Mucosa of stomach (tissue), 1 donor: ENCODE measurements around the gene LBX2.
"Not testable (repeated sequence)": the region's sequence is repeated elsewhere in the genome, so short reads cannot be mapped to it uniquely, and the experiment has no call there.

Experiments used
- H3K27me3 ChIP-seq: one replicate; pipeline ENCODE4 v1.7.0; 2013; ENCODE audit warnings: mild to moderate bottlenecking, low read length; ENCODE audit not compliant: control insufficient read depth, insufficient read depth
- H3K36me3 ChIP-seq: one replicate; pipeline ENCODE4 v1.7.0; 2013; ENCODE audit warnings: low read length; ENCODE audit not compliant: control insufficient read depth, insufficient read depth
- H3K4me1 ChIP-seq: one replicate; pipeline ENCODE4 v1.7.0; 2013; ENCODE audit warnings: mild to moderate bottlenecking, low read length; ENCODE audit not compliant: control insufficient read depth, insufficient read depth
- H3K4me3 ChIP-seq: one replicate; pipeline ENCODE4 v1.7.0; 2013; ENCODE audit warnings: low read length
- H3K9ac ChIP-seq: one replicate; pipeline ENCODE4 v1.7.0; 2013; ENCODE audit warnings: mild to moderate bottlenecking, low read length, moderate library complexity
- H3K9me3 ChIP-seq: one replicate; pipeline ENCODE4 v1.7.0; 2013; ENCODE audit warnings: mild to moderate bottlenecking, low read length, moderate library complexity; ENCODE audit not compliant: control insufficient read depth
- donor health status: Pancreatic carcinoma.

LBX2 gene

GRCh38 chr2:74462054-74462785 lies 37.2 kb downstream of the LBX2 start:
- no peak overlapping the region for H3K9ac ChIP-seq
- H3K36me3 ChIP-seq: no peaks in the 10 kb centered on the region
- H3K4me1 ChIP-seq: peaks cover 25% of the 10 kb centered on the region
- no peaks in the 10 kb centered on the region for H3K27me3 ChIP-seq
- H3K4me3 ChIP-seq: no peak overlapping the region
- no peaks in the 10 kb centered on the region for H3K9me3 ChIP-seq

GRCh38 chr2:74461187-74462053 lies 38.0 kb downstream of the LBX2 start:
- H3K36me3 ChIP-seq: no peaks in the 10 kb centered on the region
- no peaks in the 10 kb centered on the region for H3K27me3 ChIP-seq
- no peak overlapping the region for H3K4me3 ChIP-seq
- H3K4me1 ChIP-seq: peaks cover 32% of the 10 kb centered on the region
- no peaks in the 10 kb centered on the region for H3K9me3 ChIP-seq
- H3K9ac ChIP-seq: no peak overlapping the region

- not testable (repeated sequence) for H3K27me3 ChIP-seq, H3K36me3 ChIP-seq, H3K9ac ChIP-seq, H3K4me3 ChIP-seq, H3K9me3 ChIP-seq
- H3K4me1 ChIP-seq: peaks cover 41% of the 10 kb centered on the region
Measured at GRCh38 chr2:74460187-74460586, 39.2 kb downstream of the LBX2 start.

GRCh38 chr2:74459503-74460118 lies 39.8 kb downstream of the LBX2 start:
- not testable (repeated sequence) for H3K9ac ChIP-seq, H3K36me3 ChIP-seq, H3K9me3 ChIP-seq, H3K27me3 ChIP-seq, H3K4me3 ChIP-seq
- peaks cover 41% of the 10 kb centered on the region for H3K4me1 ChIP-seq

GRCh38 chr2:74458938-74459363 lies 40.5 kb downstream of the LBX2 start:
- H3K4me1 ChIP-seq: peaks cover 35% of the 10 kb centered on the region

GRCh38 chr2:74458132-74458937 lies 41.1 kb downstream of the LBX2 start, which contains the start of gene WBP1:
Gene WBP1 (plus strand): TSS chr2:74458438. CDS start chr2:74458603, 165 bp downstream.
- Histone ChIP-seq H3K4me1 (peaks cover 34% of the 10 kb centered on the region), H3K4me3 (peak within 1 kb of the TSS; percentile 86), H3K9ac (peak within 1 kb of the TSS; percentile 92), H3K36me3 (no peaks in the 10 kb centered on the region), H3K9me3 (no peaks in the 10 kb centered on the region), H3K27me3 (no peaks in the 10 kb centered on the region)

More at GRCh38 chr2:74458938-74459363, 40.5 kb downstream of the LBX2 start:
- peak overlapping the region; percentile 44 for H3K4me3 ChIP-seq
- no peaks in the 10 kb centered on the region for H3K36me3 ChIP-seq
- H3K9ac ChIP-seq: peak overlapping the region; percentile 81
- no peaks in the 10 kb centered on the region for H3K9me3 ChIP-seq
- H3K27me3 ChIP-seq: no peaks in the 10 kb centered on the region

GRCh38 chr2:74457549-74458131 lies 41.8 kb downstream of the LBX2 start:
- peak overlapping the region; percentile 86 for H3K4me3 ChIP-seq

GRCh38 chr2:74457129-74457548 lies 42.3 kb downstream of the LBX2 start:
- Histone ChIP-seq H3K9ac (peak overlapping the region; percentile 92), H3K27me3 (no peaks in the 10 kb centered on the region), H3K4me1 (peaks cover 27% of the 10 kb centered on the region), H3K9me3 (no peaks in the 10 kb centered on the region), H3K4me3 (peak overlapping the region; percentile 2), H3K36me3 (no peaks in the 10 kb centered on the region)

More at GRCh38 chr2:74457549-74458131, 41.8 kb downstream of the LBX2 start:
- Histone ChIP-seq H3K9me3 (no peaks in the 10 kb centered on the region), H3K9ac (peak overlapping the region; percentile 92), H3K27me3 (no peaks in the 10 kb centered on the region), H3K4me1 (peaks cover 27% of the 10 kb centered on the region), H3K36me3 (no peaks in the 10 kb centered on the region)

- H3K9ac ChIP-seq: peak within 1 kb of the TSS; percentile 74
- no peaks in the 10 kb centered on the region for H3K36me3 ChIP-seq
- H3K4me1 ChIP-seq: peaks cover 27% of the 10 kb centered on the region
- H3K4me3 ChIP-seq: peak within 1 kb of the TSS; percentile 77
- no peaks in the 10 kb centered on the region for H3K9me3 ChIP-seq
- H3K27me3 ChIP-seq: no peaks in the 10 kb centered on the region
Measured at GRCh38 chr2:74454654-74455511, 44.5 kb downstream of the LBX2 start, which contains the start of gene INO80B. Gene INO80B (plus strand): TSS chr2:74455087. CDS start chr2:74455117, 30 bp downstream.

GRCh38 chr2:74450570-74451190 lies 48.7 kb downstream of the LBX2 start:
- Histone ChIP-seq H3K9ac (no peak overlapping the region), H3K36me3 (no peaks in the 10 kb centered on the region), H3K9me3 (no peaks in the 10 kb centered on the region), H3K4me3 (no peak overlapping the region), H3K4me1 (peaks cover 5% of the 10 kb centered on the region), H3K27me3 (no peaks in the 10 kb centered on the region)
